Tibial nerve (tissue), 4 donors: ENCODE results near the gene MUCL1. TPM values are rescaled to one million over a fixed set of nuclear protein-coding genes. Genes with fewer than 3 reads are reported as not detected.

Experiments used
- DNase-seq, 2 donors: peaks; one replicate each; pipeline ENCODE4 v3.0.0-alpha.2; 2019; ENCODE audit warnings: low spot score in 2 of 2
- H3K27ac ChIP-seq, 4 donors: fragments of 200-600 bp; sonication (generic) in 3 of 4; one replicate each; pipeline ENCODE4 v1.5.1; 2017 to 2019; ENCODE audit warnings: mild to moderate bottlenecking in 1 of 4
- H3K27me3 ChIP-seq, 2 donors: fragments of 200-600 bp; sonication (generic) in 1 of 2; one replicate each; pipeline versions ENCODE4 v1.5.1 to v1.6.0; 2017 to 2019
- H3K36me3 ChIP-seq, 3 donors: fragments of 200-600 bp; sonication (generic); one replicate each; pipeline ENCODE4 v1.5.1; 2018 to 2019
- H3K4me1 ChIP-seq, 4 donors: fragments of 200-600 bp; sonication (generic) in 3 of 4; one replicate each; pipeline ENCODE4 v1.5.1; 2017 to 2019
- H3K4me3 ChIP-seq, 4 donors: fragments of 200-600 bp; sonication (generic) in 3 of 4; one replicate each; pipeline ENCODE4 v1.5.1; 2017 to 2019; ENCODE audit warnings: mild to moderate bottlenecking in 1 of 4, moderate library complexity in 1 of 4
- H3K9me3 ChIP-seq, 4 donors: fragments of 200-600 bp; sonication (generic) in 3 of 4; one replicate each; pipeline ENCODE4 v1.5.1; 2017 to 2019
- EP300 ChIP-seq, 2 donors: sonication (generic); formaldehyde crosslinking; IDR thresholded peaks; one replicate each; pipeline ENCODE4 v1.6.1; 2017; ENCODE audit warnings: antibody characterized with exemption in 2 of 2, mild to moderate bottlenecking in 1 of 2
- POLR2A ChIP-seq, 2 donors: fragments of 450-650 bp; IDR thresholded peaks; one replicate each; pipeline ENCODE4 v1.6.1; 2017; ENCODE audit warnings: antibody characterized with exemption in 2 of 2, mild to moderate bottlenecking in 2 of 2, moderate library complexity in 2 of 2
- WGBS, 2 donors: methylation state at CpG; one replicate each; pipeline ENCODE4 v1.1.5; 2018; 5-methylcytosine and 5-hydroxymethylcytosine counted together
- total RNA-seq, 4 donors: library from RNA; depleted of rRNA; stranded (reverse); fragments of >200 nt; gene quantifications; one replicate each; pipeline ENCODE4 v1.1.0, GENCODE V29; 2016
- TF ChIP-seq, protein P1 (sequence below), 5 experiments: fragments of 200-600 bp in 3 of 5; fragments of 450-650 bp in 2 of 5; sonication (generic) in 3 of 5; IDR thresholded peaks; one replicate each; pipeline ENCODE4 v1.5.1; 2016 to 2019; ENCODE audit warnings: antibody characterized with exemption in 5 of 5, mild to moderate bottlenecking in 3 of 5, moderate library complexity in 2 of 5

MUCL1 gene
- total RNA-seq, 4 donors from 2014 or later: not detected

DNA sequence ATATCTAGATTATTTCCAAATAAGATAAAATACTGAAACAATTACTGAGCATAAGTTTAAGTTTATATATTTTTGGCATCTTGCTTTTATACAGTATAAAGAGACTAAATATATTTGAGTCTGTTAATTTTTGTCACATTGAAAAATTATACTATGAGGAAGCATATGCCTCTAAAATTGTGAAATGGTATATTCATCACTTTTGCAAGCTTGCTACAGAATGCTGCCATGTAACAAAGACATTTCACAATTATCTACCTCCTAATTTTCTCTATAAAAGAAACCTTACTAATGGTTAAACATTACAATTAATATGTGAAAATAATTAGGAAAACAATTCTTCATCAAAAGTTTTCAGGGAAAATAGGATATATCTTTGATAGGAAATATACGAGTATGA lies 22.7 kb upstream of the MUCL1 start:
- Histone ChIP-seq H3K27me3 (no peaks in the 10 kb centered on the region), H3K9me3 (no peaks in the 10 kb centered on the region), H3K27ac (no peak overlapping the region), H3K36me3 (no peaks in the 10 kb centered on the region), H3K4me3 (no peak overlapping the region), H3K4me1 (no peaks in the 10 kb centered on the region)
- TF ChIP-seq, protein P1, sequence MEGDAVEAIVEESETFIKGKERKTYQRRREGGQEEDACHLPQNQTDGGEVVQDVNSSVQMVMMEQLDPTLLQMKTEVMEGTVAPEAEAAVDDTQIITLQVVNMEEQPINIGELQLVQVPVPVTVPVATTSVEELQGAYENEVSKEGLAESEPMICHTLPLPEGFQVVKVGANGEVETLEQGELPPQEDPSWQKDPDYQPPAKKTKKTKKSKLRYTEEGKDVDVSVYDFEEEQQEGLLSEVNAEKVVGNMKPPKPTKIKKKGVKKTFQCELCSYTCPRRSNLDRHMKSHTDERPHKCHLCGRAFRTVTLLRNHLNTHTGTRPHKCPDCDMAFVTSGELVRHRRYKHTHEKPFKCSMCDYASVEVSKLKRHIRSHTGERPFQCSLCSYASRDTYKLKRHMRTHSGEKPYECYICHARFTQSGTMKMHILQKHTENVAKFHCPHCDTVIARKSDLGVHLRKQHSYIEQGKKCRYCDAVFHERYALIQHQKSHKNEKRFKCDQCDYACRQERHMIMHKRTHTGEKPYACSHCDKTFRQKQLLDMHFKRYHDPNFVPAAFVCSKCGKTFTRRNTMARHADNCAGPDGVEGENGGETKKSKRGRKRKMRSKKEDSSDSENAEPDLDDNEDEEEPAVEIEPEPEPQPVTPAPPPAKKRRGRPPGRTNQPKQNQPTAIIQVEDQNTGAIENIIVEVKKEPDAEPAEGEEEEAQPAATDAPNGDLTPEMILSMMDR (IDR thresholded peaks at IDR 0.05): no peak
- TF ChIP-seq EP300 (IDR thresholded peaks at IDR 0.05) (no peak), POLR2A (IDR thresholded peaks at IDR 0.05) (no peak)
- DNase-seq: no peak
- 84 to 93% methylated on average over 1 of the region's 1 CpG for WGBS, 2 donors

DNA sequence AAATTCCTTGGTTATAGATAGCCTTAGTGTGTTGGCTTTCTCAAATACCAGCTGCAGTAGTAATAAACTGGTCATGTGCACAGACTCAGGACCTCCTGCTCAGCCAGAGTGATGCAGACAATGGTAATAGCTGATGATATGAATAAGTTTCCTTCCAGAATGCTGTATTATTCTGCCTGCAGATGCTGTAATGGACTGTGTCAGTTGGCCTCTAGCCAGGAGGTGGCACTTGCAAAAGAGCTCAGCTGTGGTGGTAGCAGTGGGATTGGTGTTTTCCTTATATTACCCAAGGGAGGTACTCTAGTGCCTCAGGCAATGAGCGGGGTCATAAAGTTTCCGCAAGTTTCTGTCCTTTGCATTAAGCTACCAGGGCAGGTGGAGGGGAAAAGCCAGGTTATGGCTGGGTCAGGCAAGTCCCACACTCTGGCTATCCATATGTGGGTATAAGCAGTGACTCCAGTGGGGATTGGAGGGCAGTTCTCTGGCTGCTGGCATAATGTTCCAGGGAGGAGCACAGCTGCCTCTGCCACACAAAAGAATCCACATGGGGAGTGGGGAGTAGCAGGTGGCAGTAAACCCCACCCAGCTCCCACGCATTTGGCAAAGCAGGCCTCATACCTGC lies 14.0 kb upstream of the MUCL1 start:
- Histone ChIP-seq H3K9me3 (peaks cover 0 to 23% (median 9%) of the 10 kb centered on the region in 4 donors), H3K36me3 (no peaks in the 10 kb centered on the region), H3K27ac (no peak overlapping the region), H3K4me3 (no peak overlapping the region), H3K27me3 (no peaks in the 10 kb centered on the region), H3K4me1 (no peaks in the 10 kb centered on the region)
- TF ChIP-seq POLR2A (IDR thresholded peaks at IDR 0.05) (no peak), EP300 (IDR thresholded peaks at IDR 0.05) (no peak)
- TF ChIP-seq, protein P1 (IDR thresholded peaks at IDR 0.05): no peak
- no peak for DNase-seq
- WGBS, 2 donors: 61 to 75% methylated on average over 3 of the region's 3 CpGs

DNA sequence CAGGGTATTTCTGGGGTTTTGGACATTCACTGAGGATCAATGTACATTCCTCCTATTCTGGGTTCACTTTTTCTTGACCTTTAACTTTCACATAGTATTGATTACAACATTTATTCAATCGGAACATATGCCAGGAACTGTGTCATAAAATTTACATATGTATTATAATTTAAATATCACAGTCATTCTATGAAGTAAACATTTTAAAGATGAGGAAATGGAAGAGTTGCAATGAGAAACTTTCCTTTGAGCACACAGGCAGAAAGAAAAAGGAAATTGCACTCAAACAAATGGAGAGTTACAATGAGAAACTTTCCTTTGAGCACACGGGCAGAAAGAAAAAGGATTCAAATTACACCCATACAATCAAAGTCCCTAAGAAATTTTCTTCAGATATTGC lies 3.1 kb downstream of the MUCL1 start:
- Histone ChIP-seq H3K9me3 (no peaks in the 10 kb centered on the region), H3K27ac (no peak overlapping the region), H3K36me3 (no peaks in the 10 kb centered on the region), H3K4me3 (no peak overlapping the region), H3K27me3 (no peaks in the 10 kb centered on the region), H3K4me1 (no peaks in the 10 kb centered on the region)
- TF ChIP-seq, protein P1 (IDR thresholded peaks at IDR 0.05): no peak
- TF ChIP-seq POLR2A (IDR thresholded peaks at IDR 0.05) (no peak), EP300 (IDR thresholded peaks at IDR 0.05) (no peak)
- 43 to 44% methylated on average over 2 of the region's 2 CpGs for WGBS, 2 donors
- no peak for DNase-seq

DNA sequence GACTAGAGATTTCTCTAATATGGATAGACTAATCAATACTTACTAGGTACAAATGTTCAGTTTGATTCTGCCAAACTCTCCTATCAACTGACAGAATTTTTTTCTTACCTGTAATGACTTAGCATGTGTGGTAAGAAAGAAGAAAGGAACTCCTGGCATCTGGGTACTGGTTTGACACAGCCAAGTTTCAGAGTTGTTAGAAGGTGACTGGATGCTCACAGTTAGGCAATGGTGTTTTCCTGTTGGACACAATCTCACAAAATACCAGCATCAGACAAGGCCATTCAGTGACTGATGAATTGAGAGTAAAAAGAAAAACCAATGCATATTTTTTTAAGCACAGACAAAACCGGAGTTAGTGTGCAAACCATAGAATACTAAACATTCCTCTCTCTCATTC lies 4.2 kb downstream of the MUCL1 start:
- Histone ChIP-seq H3K4me1 (no peaks in the 10 kb centered on the region), H3K4me3 (no peak overlapping the region), H3K9me3 (no peaks in the 10 kb centered on the region), H3K27me3 (no peaks in the 10 kb centered on the region), H3K27ac (no peak overlapping the region), H3K36me3 (no peaks in the 10 kb centered on the region)
- WGBS, 2 donors: 57 to 68% methylated on average over 1 of the region's 1 CpG
- TF ChIP-seq, protein P1 (IDR thresholded peaks at IDR 0.05): no peak
- TF ChIP-seq EP300 (IDR thresholded peaks at IDR 0.05): no peak
- no peak for TF ChIP-seq POLR2A (IDR thresholded peaks at IDR 0.05)
- DNase-seq: no peak

DNA sequence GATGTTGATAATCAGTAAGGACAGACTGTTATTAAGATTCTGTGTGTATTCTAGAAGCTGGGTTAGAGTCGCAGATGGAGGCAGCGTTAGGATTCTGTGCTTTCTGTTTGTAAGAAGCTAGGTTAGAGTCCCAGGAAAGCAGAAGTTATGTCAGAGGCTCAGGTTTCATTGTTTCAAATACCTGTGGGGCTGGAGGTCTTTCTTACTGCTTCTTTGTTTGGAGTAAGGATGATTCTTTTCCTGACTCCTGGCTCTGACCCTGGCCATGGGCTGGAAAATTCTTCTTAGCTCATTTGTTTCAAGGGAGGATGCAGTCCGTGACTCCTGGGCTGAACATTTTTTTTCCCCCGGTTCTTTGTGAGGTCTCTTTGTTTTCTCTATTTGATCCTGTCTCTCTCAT lies 5.2 kb downstream of the MUCL1 start:
- Histone ChIP-seq H3K4me1 (no peaks in the 10 kb centered on the region), H3K27ac (no peak overlapping the region), H3K4me3 (no peak overlapping the region), H3K9me3 (no peaks in the 10 kb centered on the region), H3K27me3 (no peaks in the 10 kb centered on the region), H3K36me3 (no peaks in the 10 kb centered on the region)
- no peak for DNase-seq
- TF ChIP-seq POLR2A (IDR thresholded peaks at IDR 0.05): no peak
- TF ChIP-seq, protein P1 (IDR thresholded peaks at IDR 0.05): no peak
- TF ChIP-seq EP300 (IDR thresholded peaks at IDR 0.05): no peak
- WGBS, 2 donors: 47 to 51% methylated on average over 4 of the region's 4 CpGs
